NCI-H1417 (cell line): Measurements from ENCODE around the gene GPR42.
A peak's percentile ranks its signal among the peaks of the same experiment; 100 is the strongest.
"Not testable (repeated sequence)": the region's sequence is repeated elsewhere in the genome, so short reads cannot be mapped to it uniquely, and the experiment has no call there.

ENCODE experiments used
- DNase-seq, 3 experiments: peaks; one replicate each; lab custom pipeline; 2025; lab: John Stamatoyannopoulos, UW

The GPR42 gene

DNA sequence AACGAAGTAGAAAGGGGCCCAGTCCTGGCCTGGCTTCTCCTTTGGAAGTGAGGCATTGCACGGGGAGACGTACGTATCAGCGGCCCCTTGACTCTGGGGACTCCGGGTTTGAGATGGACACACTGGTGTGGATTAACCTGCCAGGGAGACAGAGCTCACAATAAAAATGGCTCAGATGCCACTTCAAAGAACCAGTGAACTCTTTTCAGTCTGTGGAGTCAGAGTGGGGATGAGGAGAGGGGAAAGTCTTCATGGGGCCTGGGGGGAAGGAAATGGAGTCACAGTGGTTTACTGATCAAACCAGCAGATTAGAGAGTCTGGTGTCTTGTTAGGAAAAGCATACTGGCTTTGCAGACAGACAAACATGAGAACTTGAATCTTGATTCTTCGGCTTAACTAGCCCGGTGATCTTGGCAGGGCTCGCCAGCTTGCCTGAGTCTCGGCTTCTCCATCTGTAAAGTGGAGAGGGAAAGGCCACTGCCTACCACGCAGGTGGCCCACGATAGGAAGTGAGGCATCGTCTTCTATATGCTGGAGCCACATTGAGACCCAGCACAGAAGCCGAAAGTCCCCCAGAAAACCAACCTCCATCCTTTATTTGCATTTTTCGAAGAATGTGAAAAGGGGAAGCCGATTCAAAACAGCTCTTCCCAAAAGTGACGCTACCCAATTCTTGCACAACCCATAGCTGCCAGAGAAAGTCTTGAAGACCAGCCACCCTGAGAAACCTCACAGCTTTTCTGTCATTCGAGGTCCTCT, 23.5 kb upstream of the GPR42 start, which contains the start of gene FFAR1:
TSS of gene FFAR1 (plus strand) at position 732 of the 759 bp plus-strand sequence. CDS start 3,650 bp downstream, outside the sequence.
- no peak for DNase-seq

GRCh38 chr19:35347930-35348298, 23.0 kb upstream of the GPR42 start:
- no peak for DNase-seq

GRCh38 chr19:35348911-35349611, 21.8 kb upstream of the GPR42 start:
- DNase-seq, result peak in 1 of 3 experiments; percentile 40

DNA sequence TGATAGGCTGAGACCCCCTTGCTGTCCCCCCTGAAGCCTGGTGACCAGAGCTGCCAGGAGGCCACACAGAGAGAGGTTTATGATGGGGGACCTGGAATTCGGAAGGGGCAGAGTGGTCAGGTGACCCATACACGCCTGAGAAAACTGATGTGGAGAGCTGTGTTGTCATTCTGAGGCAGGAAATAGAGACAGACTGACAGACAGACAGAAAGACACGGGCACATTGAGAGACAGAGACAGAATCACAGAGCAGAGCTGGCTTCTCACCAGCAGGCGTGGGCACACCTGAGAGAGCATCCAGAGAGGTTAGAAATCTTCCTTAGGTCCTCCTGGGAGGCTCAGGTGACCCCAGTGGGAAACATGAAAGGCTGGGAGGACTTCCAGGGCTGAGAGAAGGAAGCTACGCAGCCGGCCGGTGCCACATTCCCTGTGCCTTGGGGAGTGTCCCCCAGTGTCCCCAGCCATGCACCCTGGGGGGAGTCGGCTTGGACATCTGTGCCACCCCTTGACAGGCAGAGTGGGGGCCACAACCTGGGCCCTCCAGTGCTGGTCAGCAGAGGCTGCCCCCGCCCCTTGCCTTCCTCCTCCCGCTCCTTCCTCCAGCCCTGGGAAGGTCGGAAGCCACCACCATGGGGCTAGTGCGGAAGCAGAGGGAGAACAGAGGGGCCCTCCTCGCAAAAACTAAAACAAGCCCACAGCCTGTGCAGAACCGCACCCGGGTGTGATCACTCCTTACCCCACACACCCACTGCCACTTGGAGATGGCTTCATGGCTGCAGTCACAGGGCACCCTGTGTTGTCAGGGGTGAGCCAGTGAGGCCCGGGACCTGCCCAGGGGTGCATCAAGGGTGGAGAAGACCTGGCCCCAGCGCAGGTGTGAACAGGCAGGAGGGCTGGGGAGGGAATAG, 21.0 kb upstream of the GPR42 start:
- DNase-seq, result no peak

DNA sequence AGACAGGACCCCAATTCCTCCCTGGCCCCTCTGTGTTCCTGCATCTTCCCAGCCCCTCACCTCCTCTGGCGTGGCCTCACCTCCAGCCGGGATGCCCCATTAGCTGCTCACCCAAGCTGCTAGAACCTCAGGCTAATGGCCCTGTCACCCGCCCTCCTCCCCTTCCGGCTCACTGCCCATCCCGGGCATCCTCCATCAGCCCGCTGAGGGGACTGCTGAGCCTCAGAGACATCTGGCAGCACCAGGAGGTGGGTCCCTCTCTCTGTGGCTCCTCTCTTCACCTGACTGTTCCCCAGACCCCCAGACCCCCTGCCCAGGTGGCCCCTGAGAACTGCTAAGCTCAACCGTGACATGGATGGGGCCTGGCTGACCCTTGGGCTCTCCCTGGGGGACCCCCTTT, 20.3 kb upstream of the GPR42 start:
- no peak for DNase-seq

- DNase-seq, result no peak
Measured at GRCh38 chr19:35351411-35352176, 19.3 kb upstream of the GPR42 start.

GRCh38 chr19:35352177-35352447, 18.8 kb upstream of the GPR42 start:
- DNase-seq, result no peak

- DNase-seq, result peak; percentile 47 to 80 (median 74)
Measured at GRCh38 chr19:35352448-35353304, 18.2 kb upstream of the GPR42 start.

DNA sequence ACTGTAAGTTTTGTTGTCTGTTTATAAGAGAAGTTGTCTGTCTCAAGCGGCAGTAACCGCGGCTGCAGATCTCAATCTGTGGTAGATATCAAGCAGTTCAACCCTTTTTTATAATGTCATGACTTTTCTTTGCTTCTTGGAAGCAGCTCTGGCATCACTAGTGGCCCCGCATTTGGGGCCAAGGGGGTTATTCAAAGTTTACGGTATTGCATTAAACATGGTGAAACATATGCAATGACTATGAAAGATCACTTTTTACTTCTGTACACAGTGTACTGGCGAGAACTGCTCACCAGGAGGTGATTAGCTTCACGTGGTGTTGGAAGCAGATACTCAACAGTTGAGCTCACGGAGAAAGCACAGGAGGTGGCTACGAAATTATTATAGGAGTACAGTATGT, 17.2 kb upstream of the GPR42 start:
- no peak for DNase-seq

- no peak for DNase-seq
Measured at GRCh38 chr19:35354898-35355297, 16.0 kb upstream of the GPR42 start.

DNA sequence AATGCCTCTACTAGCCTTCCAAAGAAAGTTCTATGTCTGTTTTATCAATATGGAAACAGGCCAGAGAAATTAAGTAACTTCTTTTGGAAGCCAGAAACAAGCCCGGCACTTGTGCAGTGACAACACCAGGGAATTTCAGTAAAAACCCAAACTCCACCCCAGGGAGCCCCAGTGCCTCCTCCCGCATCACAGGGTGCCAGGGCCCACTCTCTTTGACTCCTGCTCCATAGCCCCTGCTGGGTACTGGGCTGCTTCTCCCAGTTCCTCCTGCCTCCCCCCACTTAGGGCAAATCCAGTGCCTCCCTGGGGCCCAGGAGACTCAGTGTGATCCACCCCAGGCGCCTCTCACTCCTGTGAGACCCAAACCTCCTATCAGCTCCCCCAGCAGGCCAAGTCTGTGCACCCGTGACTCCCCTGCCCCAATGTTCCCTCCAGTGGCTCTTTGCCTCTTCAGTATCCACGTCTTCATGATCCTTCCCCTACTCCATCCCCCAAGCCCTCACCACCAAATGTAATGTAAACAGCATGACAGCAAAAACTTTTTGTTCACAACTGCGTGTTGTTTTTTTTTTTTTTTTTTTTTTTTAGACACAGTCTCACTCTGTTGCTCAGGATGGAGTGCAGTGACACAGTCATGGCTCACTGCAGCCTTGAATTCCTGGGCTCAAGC, 14.9 kb upstream of the GPR42 start:
- DNase-seq, result no peak

DNA sequence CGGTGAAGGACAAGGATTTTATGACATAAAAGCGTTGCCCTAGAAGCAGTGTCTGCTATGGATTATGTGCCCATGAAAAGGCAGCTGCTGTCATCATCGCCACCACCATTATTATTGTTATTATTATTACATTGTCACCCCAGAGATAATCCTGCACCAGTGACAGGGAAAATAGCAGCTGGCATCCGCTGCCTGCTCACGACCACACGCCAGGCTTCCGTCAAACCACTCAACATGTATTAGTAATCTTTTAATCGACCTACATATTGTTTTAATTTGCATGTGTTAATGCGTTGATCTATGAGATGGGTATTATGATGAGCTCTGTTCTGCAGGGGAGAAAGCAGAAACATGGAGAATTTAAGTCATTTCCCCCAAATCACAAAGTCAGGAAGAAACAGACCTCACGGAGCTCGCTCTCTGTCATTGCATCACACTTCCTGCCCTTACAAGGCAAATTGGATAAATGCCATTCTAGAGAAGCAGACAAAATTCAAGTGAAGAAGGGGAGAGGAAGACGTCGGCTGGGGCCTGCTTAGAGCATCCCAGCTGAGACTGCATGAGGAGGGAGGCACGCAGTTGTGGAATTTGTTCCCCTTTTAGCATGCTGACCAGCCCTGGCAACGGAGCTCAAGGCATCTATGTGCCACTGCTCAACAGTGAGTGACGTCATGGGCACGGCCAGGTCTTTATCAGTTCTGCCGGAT, 12.8 kb upstream of the GPR42 start, which contains the start of gene FFAR3:
TSS of gene FFAR3 (plus strand) at position 594 of the 707 bp plus-strand sequence. CDS start 431 bp downstream, outside the sequence.
- peak in 1 of 3 experiments; percentile 20 for DNase-seq

GRCh38 chr19:35358834-35359233, 12.0 kb upstream of the GPR42 start:
- DNase-seq, result not testable (repeated sequence)

- not testable (repeated sequence) for DNase-seq
Measured at GRCh38 chr19:35359395-35359794, 11.5 kb upstream of the GPR42 start.

GRCh38 chr19:35360081-35360480, 10.8 kb upstream of the GPR42 start:
- not testable (repeated sequence) for DNase-seq

DNA sequence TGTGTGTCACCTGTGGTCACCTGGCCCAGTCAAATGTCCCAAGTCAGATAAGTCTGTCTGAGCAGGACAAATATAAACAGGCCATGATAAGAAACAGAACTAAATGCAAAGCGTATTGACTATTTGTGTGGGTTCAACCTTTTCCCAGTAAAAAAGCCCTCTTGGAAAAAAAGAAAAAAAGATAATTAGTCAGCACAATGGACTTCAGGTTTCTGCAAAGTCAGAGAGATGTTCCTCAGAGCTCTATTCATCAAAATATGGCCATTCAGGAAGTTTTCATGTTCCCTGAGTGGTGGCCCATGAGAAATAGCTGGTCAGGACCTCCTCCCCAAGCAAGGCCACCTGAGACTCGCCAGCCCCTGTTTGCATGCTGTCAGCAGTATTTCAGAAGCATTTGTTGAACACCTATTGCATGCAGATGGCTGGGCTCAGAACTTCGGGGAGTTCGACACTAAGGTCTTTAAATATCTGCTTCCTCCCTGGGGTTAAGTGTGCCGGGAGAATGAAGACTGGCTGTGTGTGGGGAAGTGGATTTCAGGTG, 9.9 kb upstream of the GPR42 start:
- DNase-seq, result no peak

GRCh38 chr19:35362261-35363000, 8.4 kb upstream of the GPR42 start:
- DNase-seq, result no peak

DNA sequence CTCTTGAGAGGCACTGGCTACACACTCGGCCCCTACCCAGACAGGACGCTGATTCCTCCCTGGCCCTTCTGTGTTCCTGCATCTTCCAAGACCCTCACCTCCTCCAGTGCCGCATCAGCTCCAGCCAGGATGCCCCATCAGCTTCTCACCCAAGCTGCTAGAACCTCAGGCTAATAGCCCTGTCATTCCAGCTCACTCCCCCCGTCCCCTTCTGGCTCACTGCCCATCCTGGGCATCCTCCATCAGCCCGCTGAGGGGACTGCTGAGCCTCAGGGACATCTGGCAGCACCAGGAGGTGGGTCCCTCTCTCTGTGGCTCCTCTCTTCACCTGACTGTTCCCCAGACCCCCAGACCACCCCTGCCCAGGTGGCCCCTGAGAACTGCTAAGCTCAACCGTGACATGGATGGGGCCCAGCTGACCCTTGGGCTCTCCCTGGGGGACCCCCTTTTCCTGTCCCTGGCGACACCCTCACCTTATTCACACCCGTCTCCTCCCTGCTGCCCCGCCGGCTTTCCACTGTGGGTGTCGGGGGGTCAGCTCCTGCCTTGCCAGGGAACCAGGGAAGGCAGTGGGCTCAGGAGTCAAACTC, 7.8 kb upstream of the GPR42 start:
- no peak for DNase-seq
